AG09319 (cell line): ENCODE data around the gene ARAP1.

Experiments
- DNase-seq: peaks from one replicate; pipeline ENCODE4 v3.0.0-alpha.2; 2010; ENCODE audit warnings: low read depth; ENCODE audit errors: extremely low read depth
- TF ChIP-seq, protein P1 (sequence below): IDR thresholded peaks from 2 replicates; pipeline ENCODE4 v1.5.1; 2011; ENCODE audit warnings: low read depth, mild to moderate bottlenecking, inconsistent platforms, low read length, moderate library complexity

ARAP1 gene

DNA sequence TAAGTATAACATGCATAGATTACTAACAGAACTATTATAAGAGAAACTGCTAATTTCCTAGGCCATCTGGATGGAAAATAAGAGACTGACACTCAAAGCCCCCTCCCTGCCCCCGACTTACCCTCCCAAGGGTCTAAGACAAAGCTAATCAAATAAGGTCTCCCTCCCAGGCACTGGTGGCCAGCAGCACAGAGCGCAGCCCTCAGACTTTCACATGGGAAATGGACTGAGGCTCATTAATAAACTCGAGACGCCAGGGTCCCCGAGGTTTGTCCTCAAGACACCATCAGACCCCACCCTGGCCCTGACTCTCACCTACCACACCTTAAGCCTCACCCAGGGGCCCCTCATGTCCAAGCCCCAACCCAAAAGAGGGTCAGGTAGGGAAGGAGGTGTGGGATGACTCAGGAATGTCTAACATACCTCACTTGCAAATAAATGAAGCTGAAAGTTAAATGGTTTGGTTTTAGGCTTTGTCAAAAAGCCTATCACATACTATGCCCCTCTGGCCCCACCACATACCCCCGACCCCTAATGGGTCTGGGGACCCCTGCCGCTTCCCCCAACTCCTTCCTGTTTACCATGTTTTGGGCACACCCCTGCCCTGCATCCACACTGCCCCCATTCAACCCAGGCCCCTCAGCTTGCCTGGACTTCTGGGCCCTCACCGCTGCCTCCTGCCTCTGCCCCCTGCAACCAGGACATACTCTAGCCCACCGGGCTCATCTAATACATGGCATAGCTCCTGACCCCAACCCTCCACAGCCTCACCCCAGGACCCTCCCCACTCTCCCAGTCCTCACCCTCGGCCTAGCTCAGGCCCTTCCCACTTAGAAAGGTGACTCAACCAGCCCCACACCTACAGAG, 11.4 kb downstream of the ARAP1 start:
- no peak for DNase-seq
- TF ChIP-seq, protein P1, sequence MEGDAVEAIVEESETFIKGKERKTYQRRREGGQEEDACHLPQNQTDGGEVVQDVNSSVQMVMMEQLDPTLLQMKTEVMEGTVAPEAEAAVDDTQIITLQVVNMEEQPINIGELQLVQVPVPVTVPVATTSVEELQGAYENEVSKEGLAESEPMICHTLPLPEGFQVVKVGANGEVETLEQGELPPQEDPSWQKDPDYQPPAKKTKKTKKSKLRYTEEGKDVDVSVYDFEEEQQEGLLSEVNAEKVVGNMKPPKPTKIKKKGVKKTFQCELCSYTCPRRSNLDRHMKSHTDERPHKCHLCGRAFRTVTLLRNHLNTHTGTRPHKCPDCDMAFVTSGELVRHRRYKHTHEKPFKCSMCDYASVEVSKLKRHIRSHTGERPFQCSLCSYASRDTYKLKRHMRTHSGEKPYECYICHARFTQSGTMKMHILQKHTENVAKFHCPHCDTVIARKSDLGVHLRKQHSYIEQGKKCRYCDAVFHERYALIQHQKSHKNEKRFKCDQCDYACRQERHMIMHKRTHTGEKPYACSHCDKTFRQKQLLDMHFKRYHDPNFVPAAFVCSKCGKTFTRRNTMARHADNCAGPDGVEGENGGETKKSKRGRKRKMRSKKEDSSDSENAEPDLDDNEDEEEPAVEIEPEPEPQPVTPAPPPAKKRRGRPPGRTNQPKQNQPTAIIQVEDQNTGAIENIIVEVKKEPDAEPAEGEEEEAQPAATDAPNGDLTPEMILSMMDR, result no peak

DNA sequence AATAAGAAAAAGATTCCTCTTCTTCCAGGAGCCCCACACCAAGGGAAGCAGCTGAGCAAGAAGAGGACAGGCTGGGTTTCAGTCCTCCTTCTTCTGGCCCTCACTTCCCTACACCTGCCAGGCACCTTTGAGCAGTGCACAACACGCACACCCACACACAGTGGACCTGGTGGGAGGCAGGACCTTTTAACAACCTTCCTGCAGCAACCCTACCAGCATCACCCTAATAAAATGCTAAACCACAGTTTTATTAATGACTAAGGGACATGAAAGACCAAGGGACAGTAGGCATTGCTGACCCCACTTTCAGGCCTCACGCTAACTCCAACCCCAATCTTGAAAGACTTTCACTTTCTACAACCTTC, 12.2 kb downstream of the ARAP1 start:
- no peak for DNase-seq
- TF ChIP-seq, protein P1, result no peak

DNA sequence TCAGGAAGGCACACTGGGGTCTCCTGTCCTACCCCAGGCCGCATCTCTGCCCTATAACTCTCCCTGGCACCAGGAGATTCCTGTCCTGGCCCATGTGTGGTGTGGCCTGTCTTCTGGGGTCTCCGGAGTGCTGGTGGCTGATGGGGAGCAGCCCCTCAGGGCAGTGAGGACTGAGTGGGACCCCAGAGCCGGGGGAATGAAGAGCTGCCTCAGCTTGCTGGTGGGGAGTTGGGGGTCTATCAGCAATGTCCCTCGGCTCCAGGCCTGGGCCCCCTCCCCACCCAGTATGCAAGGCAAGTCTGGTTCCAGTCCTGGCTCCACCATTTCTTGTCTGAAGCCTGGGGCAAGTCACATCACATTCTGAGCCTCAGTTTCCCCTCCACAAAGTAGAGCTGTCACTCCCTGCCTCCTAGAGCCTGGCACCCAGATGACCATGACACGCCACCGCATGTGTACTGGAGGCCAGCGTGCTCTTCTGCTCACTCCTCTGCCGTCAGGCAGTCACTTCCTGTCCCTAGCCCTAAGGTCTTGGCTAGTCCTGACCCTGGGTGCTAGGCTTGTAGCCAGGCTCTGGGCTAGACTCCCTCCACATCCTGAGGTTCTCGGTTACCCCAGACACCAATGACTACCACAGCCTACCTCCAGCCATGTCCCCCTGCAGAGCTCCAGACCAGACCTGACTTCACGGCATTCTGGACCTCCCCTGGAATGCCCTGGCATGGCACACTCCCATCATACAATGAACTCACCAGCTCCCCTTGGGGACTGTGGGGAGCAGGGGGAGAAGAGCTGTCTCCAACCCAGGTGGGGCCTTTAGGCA, 12.8 kb downstream of the ARAP1 start:
- TF ChIP-seq, protein P1, result no peak
- no peak for DNase-seq

DNA sequence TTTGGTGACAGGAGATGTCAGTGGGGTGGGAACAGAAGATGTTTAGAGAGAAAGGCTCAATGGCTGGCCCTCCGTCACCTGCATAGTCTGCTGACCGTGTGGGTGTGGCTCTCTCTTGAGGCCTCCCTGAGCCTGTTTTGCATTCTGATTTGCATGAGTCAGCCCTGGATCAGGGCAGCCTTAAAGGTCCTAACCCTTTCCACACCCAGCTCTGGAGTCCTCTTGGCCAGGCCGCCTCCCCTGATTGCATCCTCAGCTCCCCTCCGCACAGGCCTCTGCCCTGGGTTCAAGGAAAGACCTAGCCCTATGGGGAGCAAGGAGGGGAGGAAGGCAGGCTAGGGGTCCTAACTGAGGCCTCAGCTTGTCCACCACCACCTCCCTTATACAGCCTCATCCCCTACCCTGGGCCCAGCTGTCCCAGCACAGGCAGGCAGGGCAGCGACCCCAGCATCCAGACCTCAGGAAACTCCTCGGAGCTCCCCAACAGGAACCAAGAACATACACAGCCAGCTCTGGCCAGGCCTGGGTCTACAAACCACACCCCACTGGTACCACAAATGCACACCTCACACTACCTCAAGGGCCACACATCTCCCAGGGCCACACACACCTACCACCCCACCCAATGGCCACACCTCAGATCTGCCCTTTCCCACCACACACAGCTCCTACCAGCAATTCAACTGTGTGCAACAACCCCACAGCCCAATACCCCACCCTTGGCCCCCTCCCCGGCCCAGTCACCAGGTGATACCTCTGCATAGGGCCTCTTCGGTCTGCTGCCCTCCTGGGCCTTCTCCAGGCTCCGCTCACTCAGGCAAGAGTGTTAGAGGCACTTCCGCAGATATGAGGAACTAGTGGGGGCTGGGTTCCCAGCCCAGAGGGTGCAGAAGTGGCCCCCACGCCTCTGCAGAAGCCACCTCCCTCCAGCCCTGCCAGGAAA, 13.7 kb downstream of the ARAP1 start:
- no peak for DNase-seq
- TF ChIP-seq, protein P1, result no peak

DNA sequence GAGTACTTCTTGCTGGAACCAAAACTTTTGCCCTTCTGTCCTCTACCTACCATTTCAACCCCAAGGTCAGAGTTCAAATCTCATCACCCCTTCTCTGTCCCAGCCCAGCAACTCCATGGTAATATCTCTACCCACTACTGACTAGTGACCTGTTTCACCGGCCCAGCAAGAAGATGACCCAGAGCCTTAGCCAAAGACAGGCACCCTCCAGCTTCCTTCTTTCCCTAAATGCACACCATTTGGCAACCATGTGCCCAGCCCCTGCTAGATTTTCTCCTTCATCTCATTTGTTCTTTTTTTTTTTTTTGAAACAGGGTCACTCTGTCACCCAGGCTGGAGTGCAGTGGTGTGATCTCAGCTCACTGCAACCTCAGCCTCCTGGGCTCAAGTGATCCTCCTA, 14.9 kb downstream of the ARAP1 start:
- TF ChIP-seq, protein P1, result no peak
- no peak for DNase-seq

DNA sequence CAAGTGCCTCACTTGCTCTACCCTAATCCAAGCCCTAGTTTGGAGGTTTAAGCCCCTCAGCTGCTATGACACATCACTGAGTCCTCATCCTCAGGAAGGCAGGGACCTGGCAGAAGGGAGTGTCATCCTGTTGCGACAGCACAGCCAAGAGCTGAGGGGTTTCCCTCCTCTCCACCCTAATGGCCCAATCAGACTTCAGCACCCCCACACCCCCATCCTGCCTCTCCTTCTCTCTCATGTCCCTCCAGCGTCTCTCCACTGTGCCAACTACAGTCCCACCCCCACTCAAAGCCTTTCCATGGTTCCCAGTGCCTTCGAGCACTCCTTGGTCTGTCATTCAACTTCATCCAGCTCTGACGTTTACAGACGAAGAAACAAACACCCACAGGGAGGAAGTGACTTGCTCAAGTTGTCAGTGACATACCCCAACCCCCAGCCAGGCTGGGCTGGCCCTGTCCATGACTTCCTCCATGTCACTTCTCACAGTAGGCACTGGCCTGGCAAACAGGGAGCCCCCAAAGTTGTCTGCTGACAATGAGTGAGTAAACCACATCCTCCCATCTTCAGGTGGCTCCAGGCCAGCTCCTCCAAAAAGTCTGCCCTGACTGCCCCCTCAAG, 15.6 kb downstream of the ARAP1 start:
- DNase-seq, result no peak
- TF ChIP-seq, protein P1, result no peak
